GM19395 (cell line): Measurements from ENCODE around the gene NEURL2.
"Not testable (repeated sequence)": the region's sequence is repeated elsewhere in the genome, so short reads cannot be mapped to it uniquely, and the experiment has no call there.

Experiments used
- ATAC-seq: cut with Tn5 transposase; IDR thresholded peaks from one replicate; pipeline ENCODE4 v1.9.1; 2021; ENCODE audit warnings: mild to moderate bottlenecking, moderate library complexity; ENCODE audit not compliant: unreplicated experiment

NEURL2 gene

DNA sequence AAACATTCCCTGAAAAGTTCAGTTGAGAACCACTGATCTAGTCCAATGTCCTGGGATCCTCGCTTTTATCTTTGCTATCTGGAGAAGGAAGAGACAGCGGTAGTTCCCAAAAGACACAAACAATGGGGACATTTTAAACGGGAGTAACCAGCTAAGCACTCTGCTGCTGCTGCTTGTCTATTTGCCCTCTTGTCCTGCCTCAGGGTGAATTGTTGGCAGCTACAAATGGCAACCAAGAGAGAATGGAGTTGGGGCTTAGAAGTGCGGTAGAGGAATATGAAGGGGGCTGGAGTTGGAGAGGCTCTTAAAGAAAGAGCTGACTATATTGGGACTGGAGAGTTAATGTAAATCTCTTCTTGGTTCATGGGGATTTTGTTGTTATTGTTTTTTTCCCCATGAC is 16.4 kb downstream of the NEURL2 start:
- no peak for ATAC-seq

DNA sequence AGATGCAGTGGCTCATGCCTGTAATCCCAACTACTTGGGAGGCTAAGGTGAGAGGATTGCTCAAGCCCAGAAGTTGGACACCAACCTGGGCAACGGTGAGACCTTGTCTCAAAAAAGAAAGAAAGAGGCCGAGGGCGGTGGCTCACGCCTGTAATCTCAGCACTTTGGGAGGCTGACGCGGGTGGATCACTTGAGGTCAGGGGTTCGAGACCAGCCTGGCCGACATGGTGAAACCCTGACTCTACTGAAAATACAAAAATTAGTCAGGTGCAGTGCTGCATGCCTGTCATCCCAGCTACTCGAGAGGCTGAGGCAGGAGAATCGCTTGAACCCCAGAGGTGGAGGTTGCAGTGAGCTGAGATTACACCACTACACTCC is 16.9 kb downstream of the NEURL2 start:
- ATAC-seq = not testable (repeated sequence)

DNA sequence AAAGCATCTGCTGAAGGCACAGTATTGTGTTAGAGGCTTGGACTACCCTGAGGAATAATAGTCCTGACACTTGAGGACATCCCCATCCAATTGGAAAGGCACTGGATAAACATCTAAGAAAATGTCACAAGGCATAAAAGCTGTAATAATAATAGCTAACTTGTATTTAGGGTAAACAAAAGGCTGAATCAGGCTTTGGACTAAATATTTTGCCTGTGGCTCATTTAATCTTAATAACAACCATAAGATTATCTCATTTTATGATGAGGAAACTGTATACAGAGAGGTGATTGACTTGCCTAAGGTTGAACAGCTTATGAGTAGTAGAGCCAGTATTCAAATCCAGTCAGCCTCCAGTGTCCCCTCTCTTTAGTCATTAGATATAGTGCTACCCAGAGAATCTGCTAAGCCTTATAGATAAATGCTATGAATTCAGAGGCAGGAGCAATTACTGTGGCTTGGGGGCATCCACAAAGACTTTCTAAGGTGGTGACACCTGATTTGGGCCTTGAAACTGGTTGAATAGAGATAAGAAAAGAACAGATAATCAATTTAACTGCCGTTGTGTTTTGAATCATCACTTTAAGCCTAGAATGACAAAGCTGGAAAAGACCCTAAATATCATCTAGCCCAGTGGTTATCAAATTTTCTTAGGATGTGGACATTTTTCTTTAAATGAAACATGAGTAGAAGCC is 17.5 kb downstream of the NEURL2 start:
- no peak for ATAC-seq

- ATAC-seq = no peak
Observed at GRCh38 chr20:45872626-45873025, 18.4 kb downstream of the NEURL2 start.

DNA sequence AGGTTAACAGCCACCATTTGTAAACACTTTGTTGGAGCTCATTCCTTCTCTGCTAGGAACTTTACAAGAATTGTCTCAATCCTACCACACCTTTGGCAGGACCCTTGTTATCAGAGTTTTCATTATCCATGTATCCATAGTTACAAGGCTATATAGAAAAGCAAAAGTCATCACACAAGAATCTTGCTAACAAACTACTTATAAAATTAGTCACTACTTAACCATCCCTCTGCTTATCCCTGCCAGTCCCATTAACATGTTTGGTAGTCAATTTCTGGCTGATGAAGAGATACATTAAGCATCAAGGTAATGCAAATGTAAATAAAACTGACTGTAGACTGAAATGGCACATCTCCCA is 23.2 kb downstream of the NEURL2 start:
- no peak for ATAC-seq

GRCh38 chr20:45867136-45867818 is 23.7 kb downstream of the NEURL2 start:
- ATAC-seq = no peak

DNA sequence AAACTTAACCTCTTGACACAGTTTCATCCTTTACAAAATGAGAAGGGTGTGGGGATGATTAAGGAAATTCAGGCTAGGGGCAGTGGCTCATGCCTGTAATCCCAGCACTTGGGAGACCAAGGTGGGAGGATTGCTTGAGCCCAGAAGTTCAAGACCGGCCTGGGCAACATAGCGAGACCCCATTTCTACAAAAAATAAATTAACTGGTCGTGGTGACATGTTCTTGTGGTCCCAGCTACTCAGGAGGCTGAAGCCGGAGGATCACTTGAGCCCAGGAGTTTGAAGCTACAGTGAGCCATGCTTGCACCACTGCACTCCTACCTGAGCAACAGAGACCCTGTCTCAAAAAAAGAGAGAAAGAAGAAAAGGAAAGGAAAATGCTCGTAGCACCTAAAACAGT is 24.6 kb downstream of the NEURL2 start:
- ATAC-seq = no peak

GRCh38 chr20:45863543-45864470 is 27.2 kb downstream of the NEURL2 start:
- ATAC-seq = no peak

- ATAC-seq = no peak
Observed at GRCh38 chr20:45861221-45862075, 29.6 kb downstream of the NEURL2 start.

- no peak for ATAC-seq
Observed at GRCh38 chr20:45860560-45861220, 30.3 kb downstream of the NEURL2 start.

DNA sequence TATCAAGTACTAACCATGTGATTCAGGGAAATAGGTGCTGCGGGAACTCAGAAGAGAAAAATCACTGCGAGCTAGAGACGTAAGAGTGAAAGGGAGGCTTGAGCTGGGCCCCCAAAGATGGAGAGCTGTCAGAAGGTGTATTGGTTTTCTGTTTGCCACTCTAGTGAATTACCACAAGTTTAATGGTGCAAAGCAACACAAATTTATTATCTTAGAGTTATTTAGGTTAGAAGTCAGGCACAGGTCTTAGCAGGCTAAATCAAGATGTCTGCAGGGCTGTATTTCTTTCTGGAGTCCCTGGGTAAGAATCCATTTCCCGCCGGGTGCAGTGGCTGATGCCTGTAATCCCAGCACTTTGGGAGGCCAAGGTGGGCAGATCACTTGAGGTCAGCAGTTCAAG is 31.1 kb downstream of the NEURL2 start:
- no peak for ATAC-seq

GRCh38 chr20:45857882-45858216 is 33.2 kb downstream of the NEURL2 start:
- ATAC-seq = peak; percentile 23

DNA sequence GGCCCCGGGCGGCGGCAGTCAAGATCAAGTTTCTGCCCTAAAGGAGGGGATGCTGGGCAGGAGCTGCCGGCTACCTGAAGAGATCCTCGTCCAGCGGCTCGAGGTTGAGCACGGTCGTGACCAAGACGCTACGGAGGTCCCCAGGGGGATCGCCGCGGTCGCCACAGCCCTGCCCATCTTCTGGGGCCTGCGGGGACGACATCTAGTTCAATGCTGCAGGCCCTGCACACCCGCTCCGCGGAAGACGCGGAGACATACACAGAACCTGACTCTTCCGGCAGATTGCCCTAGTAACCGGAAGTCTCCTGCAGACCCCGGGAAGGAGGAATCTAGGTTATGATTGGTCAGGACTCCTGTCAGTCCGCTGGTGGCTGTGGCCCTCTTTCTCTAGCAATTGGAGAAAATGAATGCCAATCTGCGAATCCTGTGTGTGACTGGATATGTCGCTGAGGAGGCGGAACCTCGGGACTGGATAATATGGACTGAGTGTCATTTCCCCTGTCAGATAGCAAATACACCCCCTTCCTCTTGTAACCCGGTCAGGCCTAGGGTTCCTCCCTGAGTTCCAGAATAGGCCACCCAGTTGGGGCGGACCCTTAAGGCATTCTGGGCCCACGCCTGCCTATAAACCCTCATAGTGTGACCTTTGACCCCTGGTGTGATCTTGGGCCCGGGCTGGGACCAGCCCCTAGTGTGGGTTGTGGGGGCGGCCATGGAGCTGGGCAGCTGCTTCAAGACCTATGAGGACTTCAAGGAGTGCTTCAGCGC is 33.7 kb downstream of the NEURL2 start, which contains the start of the genes ACOT8 and ZSWIM3:
ACOT8 (minus strand) TSS at position 279 of the 768 bp plus-strand sequence; CDS start at position 202, 77 bp downstream.
ZSWIM3 (plus strand) TSS at position 501 of the 768 bp plus-strand sequence; CDS start at position 713, 212 bp downstream.
- peak; percentile 93 for ATAC-seq

- no peak for ATAC-seq
Observed at GRCh38 chr20:45853484-45853883, 37.5 kb downstream of the NEURL2 start.

- ATAC-seq = no peak
Observed at GRCh38 chr20:45852326-45852725, 38.7 kb downstream of the NEURL2 start.

DNA sequence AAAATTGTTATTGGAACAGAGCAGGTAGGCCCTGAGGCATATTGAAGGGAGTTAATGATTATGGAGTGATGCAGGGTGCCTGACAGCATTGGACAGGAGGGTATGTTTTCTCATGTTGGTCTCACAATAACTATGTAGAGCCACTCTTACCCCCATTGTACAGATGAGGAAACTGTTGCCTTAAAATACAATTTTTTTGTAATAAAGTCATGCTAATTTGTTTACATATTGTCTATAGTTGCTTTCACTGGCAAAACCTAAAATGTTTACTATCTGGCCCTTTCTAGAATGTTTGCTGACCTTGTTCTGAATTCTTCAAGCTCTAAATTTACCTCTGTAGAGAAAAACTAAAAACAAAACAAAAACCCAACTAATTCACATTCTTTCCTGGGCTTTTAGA is 39.5 kb downstream of the NEURL2 start:
- no peak for ATAC-seq

DNA sequence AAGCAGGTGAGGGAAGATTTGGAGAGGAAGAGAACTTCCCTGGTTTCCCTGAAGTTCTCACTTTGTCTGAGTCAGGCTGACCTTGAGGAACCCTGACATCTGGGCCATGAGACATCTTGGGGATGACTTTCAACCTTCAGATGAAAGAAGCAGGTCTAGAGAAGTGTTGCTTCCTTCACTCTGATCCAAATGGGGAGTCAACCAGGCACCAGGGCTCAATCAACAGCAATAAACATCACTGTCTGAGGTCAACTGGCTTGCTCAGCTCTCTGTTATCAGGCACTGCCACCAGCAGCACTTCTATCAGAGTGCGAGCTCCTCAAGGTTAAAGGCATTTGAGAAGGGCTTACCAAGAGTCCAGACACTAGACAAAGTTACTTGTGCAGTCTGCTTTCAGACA is 40.1 kb downstream of the NEURL2 start:
- no peak for ATAC-seq

- no peak for ATAC-seq
Observed at GRCh38 chr20:45850238-45850637, 40.8 kb downstream of the NEURL2 start.

DNA sequence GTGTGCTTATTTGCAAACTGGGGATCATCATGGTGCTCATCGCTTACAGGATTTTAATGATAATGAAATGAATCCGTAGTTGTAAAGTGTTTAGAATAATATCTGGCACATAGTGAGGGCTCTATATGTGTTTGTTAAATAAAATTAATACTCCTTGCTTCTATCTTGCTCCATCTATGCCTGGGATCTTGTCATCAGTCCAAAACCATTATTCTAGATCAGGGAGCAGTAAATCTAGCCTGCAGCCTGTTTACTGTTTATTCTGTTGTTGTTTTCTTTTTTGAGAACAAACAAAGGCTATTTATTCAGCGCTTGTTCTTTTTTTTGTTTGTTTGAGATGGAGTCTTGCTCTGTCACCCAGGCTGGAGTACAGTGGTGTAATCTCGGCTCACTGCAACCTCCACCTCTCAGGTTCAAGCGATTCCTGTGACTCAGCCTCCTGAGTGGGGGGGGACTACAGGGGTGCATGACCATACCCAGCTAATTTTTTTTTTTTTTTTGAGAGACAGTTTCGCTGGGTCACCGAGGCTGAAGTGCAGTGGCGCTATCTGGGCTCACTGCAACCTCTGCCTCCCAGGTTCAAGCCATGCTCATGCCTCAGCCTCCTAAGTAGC is 41.9 kb downstream of the NEURL2 start:
- no peak for ATAC-seq
